ENCODE results near the gene SUCLG2.
A peak's percentile ranks its signal among the peaks of the same experiment; 100 is the strongest.
"Not testable (repeated sequence)": the region's sequence is repeated elsewhere in the genome, so short reads cannot be mapped to it uniquely, and the experiment has no call there.

SUCLG2 gene

GRCh38 chr3:67608034-67608433, 46.4 kb downstream of the SUCLG2 start:
- no peak for DNase-seq (ENCODE audit: low spot score)

GRCh38 chr3:67605377-67605776, 49.0 kb downstream of the SUCLG2 start:
- DNase-seq (ENCODE audit: low spot score) = no peak

GRCh38 chr3:67602816-67603215, 51.6 kb downstream of the SUCLG2 start:
- no peak for DNase-seq (ENCODE audit: low spot score)

- no peak for DNase-seq (ENCODE audit: low spot score)
These were observed 52.3 kb downstream of the SUCLG2 start for GRCh38 chr3:67601919-67602608.

- no peak for DNase-seq (ENCODE audit: low spot score)
These were observed 53.0 kb downstream of the SUCLG2 start for GRCh38 chr3:67601385-67601784.

GRCh38 chr3:67599821-67600220, 54.6 kb downstream of the SUCLG2 start:
- no peak for DNase-seq (ENCODE audit: low spot score)

- no peak for DNase-seq (ENCODE audit: low spot score)
These were observed 55.4 kb downstream of the SUCLG2 start for GRCh38 chr3:67598814-67599556.

- DNase-seq (ENCODE audit: low spot score) = no peak
These were observed 59.0 kb downstream of the SUCLG2 start for GRCh38 chr3:67595424-67595823.

- DNase-seq (ENCODE audit: low spot score) = no peak
These were observed 60.6 kb downstream of the SUCLG2 start for GRCh38 chr3:67593761-67594234.

GRCh38 chr3:67592057-67592456, 62.4 kb downstream of the SUCLG2 start:
- DNase-seq (ENCODE audit: low spot score) = no peak

- DNase-seq (ENCODE audit: low spot score) = no peak
These were observed 66.6 kb downstream of the SUCLG2 start for GRCh38 chr3:67587811-67588210.

- no peak for DNase-seq (ENCODE audit: low spot score)
These were observed 67.1 kb downstream of the SUCLG2 start for GRCh38 chr3:67587301-67587700.

GRCh38 chr3:67584608-67585007, 69.8 kb downstream of the SUCLG2 start:
- not testable (repeated sequence) for DNase-seq (ENCODE audit: low spot score)

GRCh38 chr3:67580430-67581000, 73.9 kb downstream of the SUCLG2 start:
- no peak for DNase-seq (ENCODE audit: low spot score)

GRCh38 chr3:67578416-67578815, 76.0 kb downstream of the SUCLG2 start:
- DNase-seq (ENCODE audit: low spot score) = peak; percentile 48

GRCh38 chr3:67576441-67576840, 78.0 kb downstream of the SUCLG2 start:
- no peak for DNase-seq (ENCODE audit: low spot score)

GRCh38 chr3:67569324-67569723, 85.1 kb downstream of the SUCLG2 start:
- DNase-seq (ENCODE audit: low spot score) = no peak

GRCh38 chr3:67567893-67568292, 86.5 kb downstream of the SUCLG2 start:
- DNase-seq (ENCODE audit: low spot score) = no peak

- DNase-seq (ENCODE audit: low spot score) = no peak
These were observed 89.4 kb downstream of the SUCLG2 start for GRCh38 chr3:67564973-67565372.

- DNase-seq (ENCODE audit: low spot score) = no peak
These were observed 90.4 kb downstream of the SUCLG2 start for GRCh38 chr3:67564008-67564407.

GRCh38 chr3:67561667-67562394, 92.6 kb downstream of the SUCLG2 start:
- no peak for DNase-seq (ENCODE audit: low spot score)

GRCh38 chr3:67561266-67561665, 93.1 kb downstream of the SUCLG2 start:
- no peak for DNase-seq (ENCODE audit: low spot score)
